Body of pancreas (tissue), 4 donors: ENCODE results near the gene GLRX3. TPM values are rescaled to one million over a fixed set of nuclear protein-coding genes. Genes with fewer than 3 reads are reported as not detected.

Experiments
- ATAC-seq: fragments of 150-250 bp; one replicate; pipeline ENCODE4 v1.9.1; 2016
- DNase-seq, 4 donors: peaks; one replicate each; pipeline ENCODE4 v3.0.0-alpha.2; 2019
- H3K27ac ChIP-seq, 4 donors: fragments of 200-600 bp; sonication (generic); 1 replicate in 3 of 4; 2 replicates in 1 of 4; pipeline versions ENCODE4 v1.5.1 to v1.6.1; 2016 to 2019; ENCODE audit warnings: mild to moderate bottlenecking in 1 of 4, mixed read lengths in 1 of 4, moderate library complexity in 1 of 4
- H3K27me3 ChIP-seq, 2 donors: fragments of 200-600 bp; sonication (generic); one replicate each; pipeline ENCODE4 v1.6.0; 2016; ENCODE audit warnings: mild to moderate bottlenecking in 1 of 2
- H3K36me3 ChIP-seq, 2 donors: fragments of 200-600 bp; sonication (generic); replicated peaks in 1 of 2; 2 replicates each; pipeline ENCODE4 v1.5.1; 2016; ENCODE audit warnings: low read depth in 2 of 2; ENCODE audit not compliant: insufficient read depth in 1 of 2
- H3K4me1 ChIP-seq: fragments of 200-600 bp; sonication (generic); one replicate; pipeline ENCODE4 v1.6.0; 2016
- H3K4me3 ChIP-seq, 2 donors: fragments of 200-600 bp; sonication (generic); 1 replicate in 1 of 2; 2 replicates in 1 of 2; pipeline ENCODE4 v1.5.1; 2016 to 2019
- H3K9me3 ChIP-seq, 3 donors: fragments of 200-600 bp; sonication (generic); 1 replicate in 2 of 3; 2 replicates in 1 of 3; pipeline ENCODE4 v1.5.1; 2016
- POLR2A ChIP-seq, 3 donors: fragments of 450-650 bp; IDR thresholded peaks; one replicate each; pipeline ENCODE4 v1.6.1; 2016; ENCODE audit warnings: antibody characterized with exemption in 3 of 3, mild to moderate bottlenecking in 2 of 3
- WGBS, 2 donors: methylation state at CpG; one replicate each; pipeline ENCODE4 v1.1.5; 2017; 5-methylcytosine and 5-hydroxymethylcytosine counted together
- intact Hi-C: fragments of 100-400 bp; cut with DNase I; formaldehyde crosslinking; loops from one replicate; pipeline ENCODE4 v1.15.1; 2023
- total RNA-seq, 2 donors: library from RNA; depleted of rRNA; stranded (reverse); fragments of >200 nt; gene quantifications; one replicate each; pipeline ENCODE4 v1.1.0, GENCODE V29; 2016
- TF ChIP-seq, protein P1 (sequence below), 7 experiments: fragments of 450-650 bp in 4 of 7; fragments of 200-600 bp in 3 of 7; sonication (generic) in 3 of 7; IDR thresholded peaks; one replicate each; pipeline ENCODE4 v1.5.1; 2016 to 2019; ENCODE audit warnings: antibody characterized with exemption in 7 of 7

GLRX3 gene
- total RNA-seq, 2 donors from 2014 or later, result 13.2 to 24.4 TPM

DNA sequence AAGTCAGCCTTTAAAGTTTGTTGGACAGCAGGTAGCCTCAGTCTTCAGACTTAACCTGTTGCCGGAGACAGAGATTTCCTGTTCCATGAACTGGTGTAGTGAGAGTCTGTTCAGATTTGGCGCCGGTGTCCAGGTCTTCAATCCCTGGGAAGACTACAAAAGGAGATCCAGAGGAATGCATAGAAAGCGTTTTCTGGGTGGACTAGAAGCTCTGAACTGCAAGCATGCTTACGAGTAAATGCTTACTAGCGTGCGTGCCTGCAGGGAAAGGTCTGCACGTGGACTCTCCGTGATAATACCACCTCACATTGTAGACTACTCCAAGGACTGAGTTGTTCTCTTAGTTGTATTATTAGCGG is 878 bp downstream of the GLRX3 start:
- Histone ChIP-seq H3K9me3 (no peaks in the 10 kb centered on the region), H3K27me3 (no peaks in the 10 kb centered on the region), H3K36me3 (no peaks in the 10 kb centered on the region), H3K4me3 (peak overlapping the region; percentile 99 to 100), H3K4me1 (peaks cover 48% of the 10 kb centered on the region), H3K27ac (peak overlapping the region in 3 of 4 donors; percentile 73 to 87 (median 82))
- WGBS, 2 donors, result 1 to 4% methylated on average over 10 of the region's 10 CpGs
- intact Hi-C loops, result no loop called here
- DNase-seq (no peak), ATAC-seq (no peak)
- TF ChIP-seq, protein P1, sequence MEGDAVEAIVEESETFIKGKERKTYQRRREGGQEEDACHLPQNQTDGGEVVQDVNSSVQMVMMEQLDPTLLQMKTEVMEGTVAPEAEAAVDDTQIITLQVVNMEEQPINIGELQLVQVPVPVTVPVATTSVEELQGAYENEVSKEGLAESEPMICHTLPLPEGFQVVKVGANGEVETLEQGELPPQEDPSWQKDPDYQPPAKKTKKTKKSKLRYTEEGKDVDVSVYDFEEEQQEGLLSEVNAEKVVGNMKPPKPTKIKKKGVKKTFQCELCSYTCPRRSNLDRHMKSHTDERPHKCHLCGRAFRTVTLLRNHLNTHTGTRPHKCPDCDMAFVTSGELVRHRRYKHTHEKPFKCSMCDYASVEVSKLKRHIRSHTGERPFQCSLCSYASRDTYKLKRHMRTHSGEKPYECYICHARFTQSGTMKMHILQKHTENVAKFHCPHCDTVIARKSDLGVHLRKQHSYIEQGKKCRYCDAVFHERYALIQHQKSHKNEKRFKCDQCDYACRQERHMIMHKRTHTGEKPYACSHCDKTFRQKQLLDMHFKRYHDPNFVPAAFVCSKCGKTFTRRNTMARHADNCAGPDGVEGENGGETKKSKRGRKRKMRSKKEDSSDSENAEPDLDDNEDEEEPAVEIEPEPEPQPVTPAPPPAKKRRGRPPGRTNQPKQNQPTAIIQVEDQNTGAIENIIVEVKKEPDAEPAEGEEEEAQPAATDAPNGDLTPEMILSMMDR (IDR thresholded peaks at IDR 0.05), result no peak
- TF ChIP-seq POLR2A (IDR thresholded peaks at IDR 0.05), result no peak

DNA sequence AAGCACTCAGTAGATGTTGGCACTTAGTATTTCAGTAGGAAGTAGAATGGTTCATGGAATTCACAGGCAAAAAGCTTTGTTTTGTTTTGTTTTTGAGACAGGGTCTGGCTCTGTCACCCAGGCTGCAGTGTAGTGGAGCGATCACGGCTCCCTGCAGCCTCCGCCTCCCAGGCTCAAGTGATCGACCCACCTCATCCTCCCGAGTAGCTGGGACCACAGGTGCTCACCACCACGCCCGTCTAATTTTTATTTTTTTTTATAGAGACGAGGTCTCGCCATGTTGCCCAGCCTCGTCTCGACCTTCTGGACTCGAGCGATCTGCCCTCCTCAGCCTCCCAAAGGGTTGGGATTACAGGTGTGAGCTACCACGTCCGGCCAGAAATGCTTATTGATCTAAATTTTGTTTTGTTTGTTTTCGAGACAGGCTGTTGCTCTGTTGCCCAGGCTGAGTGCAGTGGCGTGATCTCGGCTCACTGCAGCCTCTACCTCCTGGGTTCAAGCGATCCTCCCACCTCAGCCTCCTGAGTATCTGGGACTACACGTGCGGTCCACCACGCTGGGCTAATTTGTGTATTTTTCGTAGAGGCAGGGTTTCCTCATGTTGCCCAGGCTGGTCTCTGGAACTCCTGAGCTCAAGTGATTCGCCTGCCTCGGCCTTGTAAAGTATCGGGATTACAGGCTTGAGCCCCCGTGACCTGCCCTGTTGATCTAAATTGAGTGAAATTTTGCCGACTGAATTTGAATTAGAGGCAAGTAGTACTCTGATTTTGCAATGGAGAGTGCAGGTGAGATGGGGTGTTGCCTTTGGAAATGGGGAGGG is 1.7 kb downstream of the GLRX3 start:
- TF ChIP-seq, protein P1 (IDR thresholded peaks at IDR 0.05), result no peak
- no peak for TF ChIP-seq POLR2A (IDR thresholded peaks at IDR 0.05)
- DNase-seq (no peak), ATAC-seq (no peak)
- H3K9me3 ChIP-seq, result no peaks in the 10 kb centered on the region
- H3K27ac ChIP-seq, result no peak overlapping the region
- H3K4me1 ChIP-seq, result peaks cover 56% of the 10 kb centered on the region
- H3K27me3 ChIP-seq, result no peaks in the 10 kb centered on the region
- no peaks in the 10 kb centered on the region for H3K36me3 ChIP-seq
- intact Hi-C loops, result no loop called here
- no peak overlapping the region for H3K4me3 ChIP-seq
- 75 to 88% methylated on average over 28 of the region's 28 CpGs for WGBS, 2 donors

DNA sequence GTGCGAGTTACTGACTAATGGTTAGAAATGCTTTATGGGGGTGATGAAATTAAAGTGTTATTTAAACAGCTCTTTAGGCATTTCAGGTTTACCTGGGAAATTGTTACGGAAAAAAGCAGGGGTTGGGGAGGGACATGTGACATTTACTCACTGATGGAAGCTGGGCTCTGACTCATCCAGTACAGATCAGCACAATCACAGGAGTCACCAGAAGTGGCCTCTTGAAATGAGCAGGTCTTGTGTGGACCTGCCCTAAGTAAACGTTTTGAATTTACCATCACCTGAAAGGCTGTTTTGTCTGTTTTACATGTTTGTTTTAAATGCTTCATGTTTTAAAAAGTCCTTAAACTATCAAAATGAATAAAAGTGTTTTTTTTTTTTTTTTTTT is 2.3 kb downstream of the GLRX3 start:
- TF ChIP-seq, protein P1 (IDR thresholded peaks at IDR 0.05), result no peak
- no peak for TF ChIP-seq POLR2A (IDR thresholded peaks at IDR 0.05)
- peaks cover 58% of the 10 kb centered on the region for H3K4me1 ChIP-seq
- ATAC-seq (no peak), DNase-seq (peak in 1 of 4 donors; percentile 31)
- WGBS, 2 donors, result 54 to 61% methylated on average over 3 of the region's 3 CpGs
- H3K9me3 ChIP-seq, result no peaks in the 10 kb centered on the region
- H3K27me3 ChIP-seq, result no peaks in the 10 kb centered on the region
- intact Hi-C loops, result no loop called here
- no peak overlapping the region for H3K27ac ChIP-seq
- no peaks in the 10 kb centered on the region for H3K36me3 ChIP-seq
- H3K4me3 ChIP-seq, result no peak overlapping the region

DNA sequence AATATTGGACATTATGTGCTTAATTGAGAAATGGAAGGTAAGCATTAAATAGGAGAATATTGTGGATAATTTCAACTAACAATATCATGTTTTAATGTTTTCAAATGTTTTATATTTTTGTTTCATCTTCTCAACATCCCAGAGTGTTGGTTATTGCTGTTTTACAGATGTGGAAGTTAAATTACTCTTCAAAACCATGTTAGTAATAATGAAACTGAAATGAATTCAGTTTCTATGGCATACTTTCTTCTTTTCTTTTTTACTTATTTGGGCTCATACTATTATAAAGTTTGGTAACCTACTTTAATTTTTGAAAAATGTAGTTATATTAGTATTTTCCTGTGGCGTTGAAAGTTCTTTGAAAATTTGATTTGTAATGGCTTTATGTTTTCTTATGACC is 4.2 kb downstream of the GLRX3 start:
- intact Hi-C loops, result no loop called here
- ATAC-seq (no peak), DNase-seq (no peak)
- TF ChIP-seq POLR2A (IDR thresholded peaks at IDR 0.05), result no peak
- TF ChIP-seq, protein P1 (IDR thresholded peaks at IDR 0.05), result no peak
- no peaks in the 10 kb centered on the region for H3K9me3 ChIP-seq
- H3K27ac ChIP-seq, result no peak overlapping the region
- H3K36me3 ChIP-seq, result no peaks in the 10 kb centered on the region
- H3K4me3 ChIP-seq, result no peak overlapping the region
- H3K4me1 ChIP-seq, result peaks cover 57% of the 10 kb centered on the region
- WGBS, 2 donors, result 92 to 96% methylated on average over 1 of the region's 1 CpG
- no peaks in the 10 kb centered on the region for H3K27me3 ChIP-seq

DNA sequence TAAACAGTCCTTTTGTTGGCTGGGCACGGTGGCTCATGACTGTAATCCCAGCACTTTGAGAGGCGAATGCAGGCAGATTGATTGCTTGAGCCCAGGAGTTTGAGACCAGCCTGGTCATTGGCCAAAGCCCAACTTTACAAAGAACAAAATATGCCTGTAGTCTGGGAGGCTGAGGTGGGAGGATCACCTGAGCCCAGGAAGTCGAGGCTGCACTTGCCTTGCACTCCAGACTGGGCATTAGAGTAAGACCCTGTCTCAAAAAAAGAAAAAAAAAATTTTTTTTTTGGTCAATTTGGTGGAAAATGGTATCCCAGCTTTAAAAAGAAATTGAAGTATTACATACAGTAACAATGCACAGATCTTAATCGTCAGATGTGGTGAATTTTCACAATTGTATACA is 4.8 kb downstream of the GLRX3 start:
- H3K36me3 ChIP-seq, result no peaks in the 10 kb centered on the region
- no peak for ATAC-seq
- H3K4me1 ChIP-seq, result peaks cover 51% of the 10 kb centered on the region
- no peaks in the 10 kb centered on the region for H3K27me3 ChIP-seq
- no peak overlapping the region for H3K4me3 ChIP-seq
- TF ChIP-seq POLR2A (IDR thresholded peaks at IDR 0.05), result no peak
- TF ChIP-seq, protein P1 (IDR thresholded peaks at IDR 0.05), result no peak
- H3K27ac ChIP-seq, result no peak overlapping the region
- intact Hi-C loops, result no loop called here
- no peaks in the 10 kb centered on the region for H3K9me3 ChIP-seq
- 78 to 86% methylated on average over 4 of the region's 4 CpGs for WGBS, 2 donors
- DNase-seq, result no peak
